Osteocyte (in vitro differentiated cells): ENCODE data around the gene CSMD2. TPM values are rescaled to one million over a fixed set of nuclear protein-coding genes. Genes with fewer than 3 reads are reported as not detected.

ENCODE experiments used
- DNase-seq: peaks from one replicate; pipeline ENCODE4 v3.0.0; 2021; ENCODE audit warnings: mixed read lengths; ENCODE audit not compliant: unreplicated experiment; ENCODE audit errors: extremely low spot score
- H3K27ac Mint-ChIP-seq: one replicate; pipeline ENCODE4 v1.8.0; 2021; ENCODE audit warnings: mild to moderate bottlenecking, mixed read lengths; ENCODE audit not compliant: unreplicated experiment
- H3K27me3 Mint-ChIP-seq: one replicate; pipeline ENCODE4 v1.8.0; 2021; ENCODE audit warnings: mixed read lengths; ENCODE audit not compliant: unreplicated experiment
- H3K36me3 Mint-ChIP-seq: one replicate; pipeline ENCODE4 v1.8.0; 2021; ENCODE audit warnings: mixed read lengths; ENCODE audit not compliant: unreplicated experiment
- H3K4me1 Mint-ChIP-seq: one replicate; pipeline ENCODE4 v1.8.0; 2021; ENCODE audit warnings: mixed read lengths; ENCODE audit not compliant: unreplicated experiment
- H3K4me3 Mint-ChIP-seq: one replicate; pipeline ENCODE4 v1.8.0; 2021; ENCODE audit warnings: mild to moderate bottlenecking, moderate library complexity, mixed read lengths; ENCODE audit not compliant: unreplicated experiment
- H3K9me3 Mint-ChIP-seq: one replicate; pipeline ENCODE4 v1.8.0; 2021; ENCODE audit warnings: mixed read lengths; ENCODE audit not compliant: unreplicated experiment
- CTCF ChIP-seq: fragments of 200-600 bp; sonication (generic); IDR thresholded peaks from 2 replicates; pipeline ENCODE4 v1.5.0; 2021; ENCODE audit warnings: antibody characterized with exemption, mild to moderate bottlenecking, moderate library complexity
- total RNA-seq: library from RNA; stranded (reverse); gene quantifications from 2 replicates; pipeline ENCODE4 v1.2.1, GENCODE V29; 2021

Gene CSMD2
- total RNA-seq, 1 donor from 2014 or later, result not detected

- H3K27me3 Mint-ChIP-seq, result no peaks in the 10 kb centered on the region
- H3K36me3 Mint-ChIP-seq, result no peaks in the 10 kb centered on the region
- H3K4me3 Mint-ChIP-seq, result no peak overlapping the region
- no peak for TF ChIP-seq CTCF
- H3K27ac Mint-ChIP-seq, result no peak overlapping the region
- peaks cover 10% of the 10 kb centered on the region for H3K9me3 Mint-ChIP-seq
- no peak for DNase-seq
- no peaks in the 10 kb centered on the region for H3K4me1 Mint-ChIP-seq
Observed at GRCh38 chr1:33874636-33875035, 290.4 kb downstream of the CSMD2 start.

GRCh38 chr1:33872683-33873082, 292.3 kb downstream of the CSMD2 start:
- Mint-ChIP-seq H3K27me3 (no peaks in the 10 kb centered on the region), H3K36me3 (no peaks in the 10 kb centered on the region), H3K4me3 (no peak overlapping the region), H3K4me1 (no peaks in the 10 kb centered on the region), H3K27ac (no peak overlapping the region), H3K9me3 (peaks cover 14% of the 10 kb centered on the region)
- no peak for TF ChIP-seq CTCF
- no peak for DNase-seq

GRCh38 chr1:33872275-33872674, 292.8 kb downstream of the CSMD2 start:
- TF ChIP-seq CTCF, result no peak
- Mint-ChIP-seq H3K4me3 (no peak overlapping the region), H3K4me1 (no peaks in the 10 kb centered on the region)

GRCh38 chr1:33867684-33868083, 297.3 kb downstream of the CSMD2 start:
- Mint-ChIP-seq H3K36me3 (no peaks in the 10 kb centered on the region), H3K27ac (no peak overlapping the region), H3K4me3 (no peak overlapping the region), H3K27me3 (no peaks in the 10 kb centered on the region), H3K9me3 (peaks cover 26% of the 10 kb centered on the region), H3K4me1 (no peaks in the 10 kb centered on the region)
- TF ChIP-seq CTCF, result no peak
- no peak for DNase-seq

More at GRCh38 chr1:33872275-33872674, 292.8 kb downstream of the CSMD2 start:
- Mint-ChIP-seq H3K9me3 (peaks cover 16% of the 10 kb centered on the region), H3K36me3 (no peaks in the 10 kb centered on the region), H3K27ac (no peak overlapping the region), H3K27me3 (no peaks in the 10 kb centered on the region)
- DNase-seq, result no peak

GRCh38 chr1:33866281-33866680, 298.7 kb downstream of the CSMD2 start:
- no peak for DNase-seq
- H3K4me3 Mint-ChIP-seq, result no peak overlapping the region
- no peaks in the 10 kb centered on the region for H3K27me3 Mint-ChIP-seq
- H3K27ac Mint-ChIP-seq, result no peak overlapping the region
- H3K36me3 Mint-ChIP-seq, result no peaks in the 10 kb centered on the region
- no peaks in the 10 kb centered on the region for H3K4me1 Mint-ChIP-seq
- TF ChIP-seq CTCF, result no peak
- H3K9me3 Mint-ChIP-seq, result peaks cover 26% of the 10 kb centered on the region
